ENCODE results near the gene LIX1L. TPM values are rescaled to one million over a fixed set of nuclear protein-coding genes. Genes with fewer than 3 reads are reported as not detected.

LIX1L gene
- total RNA-seq, 1 experiment from 2014 or later: 0.82 TPM

GRCh38 chr1:145885738-145886287, 72.0 kb downstream of the LIX1L start, which contains the start of gene ANKRD35:
Gene ANKRD35 (minus strand): TSS chr1:145885866. CDS start chr1:145885758, 108 bp downstream.
- intact Hi-C loops (cut with micrococcal nuclease; ENCODE audit: unreplicated experiment): loop anchor here (2.0 kb wide), 1 partner anchor 27 kb away; the partner anchor contains the start of gene PIAS3
- ChIA-PET CTCF (interaction anchor here (0.6 to 1.4 kb wide), 4 partner anchors 10 to 150 kb away, joined by 3 to 6 read pairs (median 4); partner anchors contain the start of genes NUDT17 and PIAS3), POLR2A (interaction anchor here (0.6 to 0.7 kb wide), 2 partner anchors 26 to 62 kb away, joined by 3 read pairs; partner anchors contain the start of genes POLR3C and RNF115)
- Histone ChIP-seq H3K4me3 (ENCODE audit: low read depth, low read length) (peak within 1 kb of the TSS; percentile 70), H3K36me3 (ENCODE audit: control insufficient read depth, insufficient read depth, low read length) (no peaks in the 10 kb centered on the region), H3K27me3 (replicated peaks; ENCODE audit: control insufficient read depth, insufficient read depth, low read length) (0 out of 2 replicates have a peak, but pooled peaks cover 2% of the 10 kb centered on the region), H3K9me3 (no peaks in the 10 kb centered on the region), H3K4me1 (peaks cover 8% of the 10 kb centered on the region)
- peaks cover 17% of the 10 kb centered on the region for H3K27me3 Mint-ChIP-seq (ENCODE audit: insufficient read depth, unreplicated experiment)
- peak; percentile 80 to 87 for DNase-seq
- BruUV-seq (replicated peaks): no TSS peak
- no peak for TF ChIP-seq CTCF (IDR thresholded peaks at IDR 0.05; ENCODE audit: insufficient read depth in 1 of 2, low read depth in 1 of 2, low read length in 1 of 2, severe bottlenecking in 1 of 2, unreplicated experiment in 1 of 2)
- H3K36me3 Mint-ChIP-seq (ENCODE audit: insufficient read depth, unreplicated experiment): no peaks in the 10 kb centered on the region
- peaks cover 10% of the 10 kb centered on the region for H3K4me1 Mint-ChIP-seq (ENCODE audit: low read depth, unreplicated experiment)
- H3K9me3 Mint-ChIP-seq (ENCODE audit: unreplicated experiment): no peaks in the 10 kb centered on the region
- H3K4me3 Mint-ChIP-seq (ENCODE audit: unreplicated experiment): peak within 1 kb of the TSS; percentile 76
- H3K27ac Mint-ChIP-seq (ENCODE audit: unreplicated experiment): no peak within 1 kb of the TSS

GRCh38 chr1:145884675-145885074, 73.1 kb downstream of the LIX1L start:
- Histone ChIP-seq H3K36me3 (ENCODE audit: control insufficient read depth, insufficient read depth, low read length) (no peaks in the 10 kb centered on the region), H3K4me1 (peaks cover 8% of the 10 kb centered on the region), H3K27me3 (replicated peaks; ENCODE audit: control insufficient read depth, insufficient read depth, low read length) (0 out of 2 replicates have a peak, but pooled peaks cover 2% of the 10 kb centered on the region), H3K9me3 (no peaks in the 10 kb centered on the region), H3K4me3 (ENCODE audit: low read depth, low read length) (no peak overlapping the region)
- peaks cover 10% of the 10 kb centered on the region for H3K4me1 Mint-ChIP-seq (ENCODE audit: low read depth, unreplicated experiment)
- ChIA-PET CTCF (interaction anchor here (1.3 to 1.4 kb wide), 2 partner anchors 25 to 40 kb away, joined by 4 to 6 read pairs; partner anchors contain the start of genes NUDT17 and PIAS3), POLR2A (no interaction called here)
- peak overlapping the region; percentile 76 for H3K4me3 Mint-ChIP-seq (ENCODE audit: unreplicated experiment)
- H3K36me3 Mint-ChIP-seq (ENCODE audit: insufficient read depth, unreplicated experiment): no peaks in the 10 kb centered on the region
- no peak for DNase-seq
- H3K27me3 Mint-ChIP-seq (ENCODE audit: insufficient read depth, unreplicated experiment): peaks cover 17% of the 10 kb centered on the region
- no TSS peak for BruUV-seq (replicated peaks)
- no peak overlapping the region for H3K27ac Mint-ChIP-seq (ENCODE audit: unreplicated experiment)
- H3K9me3 Mint-ChIP-seq (ENCODE audit: unreplicated experiment): no peaks in the 10 kb centered on the region
- intact Hi-C loops (cut with micrococcal nuclease; ENCODE audit: unreplicated experiment): loop anchor here (2.0 kb wide), 1 partner anchor 26 kb away; the partner anchor contains the start of gene PIAS3
- no peak for TF ChIP-seq CTCF (IDR thresholded peaks at IDR 0.05; ENCODE audit: insufficient read depth in 1 of 2, low read depth in 1 of 2, low read length in 1 of 2, severe bottlenecking in 1 of 2, unreplicated experiment in 1 of 2)

Other genes with a start within 250 kb of the LIX1L start
- 0.16 and 0.20 TPM in 2 replicates for gene CD160, start 238.5 kb downstream of the LIX1L start, total RNA-seq (2022)
- gene RNF115, start 133.9 kb downstream of the LIX1L start, total RNA-seq (2022): 16.6 and 17.5 TPM in 2 replicates
- gene POLR3C, start 133.8 kb downstream of the LIX1L start, total RNA-seq (2022): 48.0 and 48.8 TPM in 2 replicates
- gene NUDT17, start 112.4 kb downstream of the LIX1L start, total RNA-seq (2022): 4.8 and 6.4 TPM in 2 replicates
- 20.3 and 22.0 TPM in 2 replicates for gene PIAS3, start 98.9 kb downstream of the LIX1L start, total RNA-seq (2022)
- gene ANKRD35, start 72.2 kb downstream of the LIX1L start, total RNA-seq (2022): 0.09 and 0.34 TPM in 2 replicates
- 0.12 and 0.43 TPM in 2 replicates for gene ITGA10, start 48.0 kb downstream of the LIX1L start, total RNA-seq (2022)
- gene PEX11B, start 39.3 kb downstream of the LIX1L start, total RNA-seq (2022): 14.5 and 16.1 TPM in 2 replicates
- 178 and 185 TPM in 2 replicates for gene RBM8A, start 30.5 kb downstream of the LIX1L start, total RNA-seq (2022)
- gene ANKRD34A, start 6.6 kb upstream of the LIX1L start, total RNA-seq (2022): 0.19 and 0.77 TPM in 2 replicates
- 2.9 and 3.4 TPM in 2 replicates for gene POLR3GL, start 6.7 kb upstream of the LIX1L start, total RNA-seq (2022)
- 27.5 and 38.6 TPM in 2 replicates for gene TXNIP, start 38.6 kb upstream of the LIX1L start, total RNA-seq (2022)
- not detected in 2 replicates for gene HJV, start 63.7 kb upstream of the LIX1L start, total RNA-seq (2022)
- 2.3 TPM in 2 replicates for gene NBPF10, start 186.8 kb upstream of the LIX1L start, total RNA-seq (2022)

Measured in Caco-2 (cell line).